Suppressor macrophage (primary cell): ENCODE data around the gene TBC1D10A.

Experiments
- DNase-seq, 4 experiments: peaks; one replicate each; pipeline ENCODE4 v3.0.0-alpha.2; 2020 to 2022
- total RNA-seq, 17 experiments: gene quantifications; one replicate each; lab custom pipeline; 2026; ENCODE audit warnings: mixed read lengths in 6 of 17, inconsistent platforms in 3 of 17; lab: John Stamatoyannopoulos, UW

Gene TBC1D10A, protein sequence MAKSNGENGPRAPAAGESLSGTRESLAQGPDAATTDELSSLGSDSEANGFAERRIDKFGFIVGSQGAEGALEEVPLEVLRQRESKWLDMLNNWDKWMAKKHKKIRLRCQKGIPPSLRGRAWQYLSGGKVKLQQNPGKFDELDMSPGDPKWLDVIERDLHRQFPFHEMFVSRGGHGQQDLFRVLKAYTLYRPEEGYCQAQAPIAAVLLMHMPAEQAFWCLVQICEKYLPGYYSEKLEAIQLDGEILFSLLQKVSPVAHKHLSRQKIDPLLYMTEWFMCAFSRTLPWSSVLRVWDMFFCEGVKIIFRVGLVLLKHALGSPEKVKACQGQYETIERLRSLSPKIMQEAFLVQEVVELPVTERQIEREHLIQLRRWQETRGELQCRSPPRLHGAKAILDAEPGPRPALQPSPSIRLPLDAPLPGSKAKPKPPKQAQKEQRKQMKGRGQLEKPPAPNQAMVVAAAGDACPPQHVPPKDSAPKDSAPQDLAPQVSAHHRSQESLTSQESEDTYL
- total RNA-seq = 3.7 to 29.2 (median 6.9) reads per million in 17 experiments

DNA sequence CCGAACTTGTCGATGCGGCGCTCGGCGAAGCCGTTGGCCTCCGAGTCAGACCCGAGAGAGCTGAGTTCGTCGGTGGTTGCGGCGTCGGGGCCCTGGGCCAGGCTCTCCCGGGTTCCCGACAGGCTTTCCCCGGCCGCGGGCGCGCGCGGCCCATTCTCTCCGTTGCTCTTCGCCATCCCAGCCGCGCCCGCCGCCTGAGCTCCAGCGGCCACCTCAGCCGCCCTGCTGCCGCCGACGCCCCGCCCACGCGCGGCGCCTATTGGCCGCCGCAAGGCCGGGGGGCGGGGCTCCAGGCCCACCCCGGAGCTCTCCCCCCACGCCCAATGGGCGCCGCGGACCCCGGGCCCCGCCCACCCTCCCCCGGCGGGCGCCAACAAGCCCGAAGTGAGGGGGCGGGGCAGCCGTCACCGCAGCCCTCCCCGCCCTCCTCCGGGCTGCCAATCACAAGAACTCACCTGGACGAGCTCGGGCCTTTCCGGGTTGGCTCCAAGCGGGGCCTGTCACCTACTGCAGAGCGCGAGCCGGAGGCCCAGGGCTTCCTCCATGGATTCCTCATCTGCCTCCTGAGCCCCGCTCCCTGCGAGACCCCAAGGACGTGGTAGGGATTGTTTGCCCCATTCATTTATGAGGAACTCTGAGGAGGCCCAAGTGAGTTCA lies at the start of gene TBC1D10A:
TBC1D10A (minus strand) TSS at position 236 of the 657 bp plus-strand sequence; CDS start at position 176, 60 bp downstream.
- DNase-seq = peak; percentile 85 to 97 (median 91)

DNA sequence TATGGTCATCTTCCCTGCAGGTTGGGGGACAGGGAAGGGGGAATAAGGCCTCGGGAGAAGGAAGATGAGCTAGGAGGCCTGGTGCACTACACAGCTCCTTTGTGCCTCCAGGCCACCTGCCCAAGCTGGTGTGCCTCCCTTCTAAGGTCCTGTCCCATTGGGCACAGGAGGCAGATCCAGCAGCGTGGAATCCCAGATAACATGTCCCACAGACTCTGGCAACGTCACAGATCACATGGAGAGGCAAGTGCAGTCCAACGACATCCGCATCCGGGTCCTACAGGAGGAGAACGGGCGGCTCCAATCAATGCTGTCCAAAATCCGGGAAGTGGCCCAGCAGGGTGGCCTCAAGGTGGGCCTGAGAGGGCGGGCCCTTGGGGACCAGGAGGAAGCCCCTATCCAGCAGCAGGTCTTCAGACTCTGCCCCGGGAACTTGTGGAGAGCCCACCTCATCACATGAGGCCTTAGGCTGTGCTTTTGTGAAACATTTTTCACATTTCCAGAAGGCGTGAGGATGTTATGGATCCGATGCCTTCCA lies 48.6 kb upstream of the TBC1D10A start:
- no peak for DNase-seq

GRCh38 chr22:30373331-30374325 lies 46.9 kb upstream of the TBC1D10A start:
- DNase-seq = no peak

DNA sequence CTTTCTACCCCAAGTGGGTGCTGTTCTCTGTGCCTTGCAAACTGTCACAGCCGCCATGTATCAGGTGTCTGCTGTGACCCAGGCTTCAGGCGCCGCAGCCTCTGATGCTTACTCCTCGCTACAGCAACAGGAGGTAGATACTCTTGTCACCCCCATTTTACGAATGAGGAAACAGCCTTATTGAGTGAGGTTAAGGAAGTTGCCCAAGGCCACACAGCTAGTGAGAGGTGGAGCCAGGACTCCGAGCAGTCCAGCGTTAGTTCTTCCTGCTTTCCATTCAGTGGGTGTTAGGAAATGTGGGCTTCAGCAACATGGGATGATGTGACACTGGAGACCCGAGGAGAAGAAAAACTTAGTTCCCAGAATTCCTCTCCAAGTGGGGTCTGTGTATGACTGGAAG lies 46.2 kb upstream of the TBC1D10A start:
- DNase-seq = peak; percentile 63 to 82 (median 79)

DNA sequence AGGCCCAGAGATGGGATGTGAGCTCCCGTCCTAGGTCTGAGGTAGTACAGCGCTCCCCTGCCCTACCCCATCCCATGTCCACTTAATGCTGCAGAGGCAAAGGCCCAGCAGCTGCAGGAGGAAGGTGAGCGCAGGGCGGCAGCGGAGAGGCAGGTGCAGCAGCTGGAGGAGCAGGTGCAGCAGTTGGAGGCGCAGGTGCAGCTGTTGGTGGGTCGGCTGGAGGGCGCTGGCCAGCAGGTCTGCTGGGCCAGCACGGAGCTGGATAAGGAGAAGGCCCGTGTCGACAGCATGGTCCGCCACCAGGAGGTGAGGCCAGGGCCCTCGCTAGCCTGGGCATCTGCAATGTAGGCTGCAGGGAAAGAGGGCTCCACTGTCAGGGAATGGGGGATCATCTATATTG lies 45.2 kb upstream of the TBC1D10A start:
- DNase-seq = no peak

- no peak for DNase-seq
Measured at GRCh38 chr22:30371321-30371720, 44.6 kb upstream of the TBC1D10A start.

- DNase-seq = no peak
Measured at GRCh38 chr22:30370641-30371230, 44.0 kb upstream of the TBC1D10A start.

DNA sequence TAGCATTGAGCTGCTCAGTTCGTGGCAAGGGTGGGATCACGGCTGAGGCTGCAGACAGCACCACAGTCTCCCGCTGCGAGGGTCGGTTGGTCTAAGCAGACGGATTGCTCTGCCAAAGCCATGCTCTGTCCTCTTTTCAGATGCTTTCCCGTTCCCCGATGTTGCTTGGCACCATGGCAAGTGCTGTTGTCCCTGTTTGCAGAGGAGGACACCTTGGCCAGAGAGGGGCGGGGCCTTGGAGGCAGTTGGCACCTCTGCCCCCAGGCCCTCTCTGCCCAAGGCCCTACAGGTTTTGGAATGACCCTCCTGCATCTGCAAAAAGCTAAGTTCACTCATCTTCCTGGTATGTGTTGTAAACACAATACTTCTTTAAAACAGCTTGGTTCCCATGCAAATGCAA lies 41.7 kb upstream of the TBC1D10A start:
- DNase-seq = no peak

- DNase-seq = no peak
Measured at GRCh38 chr22:30365891-30366290, 39.1 kb upstream of the TBC1D10A start.

DNA sequence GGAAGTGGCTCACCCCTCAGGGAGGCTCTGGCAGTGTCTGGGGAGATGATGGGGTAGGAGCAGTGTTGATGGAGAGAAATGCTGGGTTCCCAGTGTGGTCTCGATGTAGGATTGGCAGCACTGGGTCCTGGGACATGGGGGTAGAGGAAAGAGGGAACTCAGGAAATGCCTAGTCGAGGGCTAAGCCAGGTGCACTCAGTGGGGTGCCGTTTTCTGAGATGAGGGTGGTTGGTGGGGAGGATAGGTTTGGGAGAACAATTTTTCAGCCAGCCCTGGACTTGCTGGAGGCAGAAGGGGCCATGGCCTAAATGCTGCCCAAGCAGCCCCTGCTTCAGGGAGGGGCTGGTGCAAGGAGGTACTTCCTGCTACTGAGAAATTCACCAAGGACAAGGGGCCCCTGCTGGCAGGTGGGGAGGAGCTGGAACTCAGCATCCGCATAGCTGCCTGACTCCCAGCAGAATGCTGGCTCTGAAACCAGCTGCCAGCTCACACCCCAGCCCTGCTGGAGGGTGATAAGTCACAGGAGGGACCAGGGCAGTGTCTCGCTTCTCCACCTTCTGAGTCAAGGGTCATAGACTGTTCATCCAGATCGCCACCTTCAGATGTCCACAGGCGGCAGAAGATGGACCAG lies 36.0 kb upstream of the TBC1D10A start:
- DNase-seq = no peak

GRCh38 chr22:30361916-30362650 lies 35.3 kb upstream of the TBC1D10A start:
- no peak for DNase-seq

- DNase-seq = no peak
Measured at GRCh38 chr22:30358541-30358940, 31.8 kb upstream of the TBC1D10A start.

DNA sequence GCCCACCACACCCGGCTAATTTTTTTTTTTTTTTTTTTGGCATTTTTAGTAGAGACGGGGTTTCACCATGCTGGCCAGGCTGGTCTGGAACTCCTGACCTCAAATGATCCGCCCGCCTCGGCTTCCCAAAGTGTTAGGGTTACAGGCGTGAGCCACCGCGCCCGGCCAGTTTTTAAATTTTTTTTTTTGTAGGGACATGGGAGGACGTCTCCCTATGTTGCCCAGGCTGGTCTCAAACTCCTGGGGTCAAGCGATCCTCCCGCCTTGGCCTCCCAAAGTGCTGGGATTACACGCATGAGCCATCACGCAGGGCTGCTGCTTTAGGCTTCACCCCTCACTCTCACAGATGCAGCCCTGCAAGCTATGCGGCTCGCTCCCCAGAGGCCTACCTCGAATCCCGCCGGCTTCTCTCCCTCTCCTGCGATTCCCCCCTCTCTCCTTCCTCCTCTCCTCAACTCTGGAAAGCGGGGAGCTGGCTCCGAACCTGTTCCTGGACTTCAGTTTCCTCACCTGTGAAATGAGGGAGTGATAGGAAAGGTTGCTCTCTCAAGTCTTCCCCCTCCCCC lies 31.0 kb upstream of the TBC1D10A start:
- DNase-seq = no peak

DNA sequence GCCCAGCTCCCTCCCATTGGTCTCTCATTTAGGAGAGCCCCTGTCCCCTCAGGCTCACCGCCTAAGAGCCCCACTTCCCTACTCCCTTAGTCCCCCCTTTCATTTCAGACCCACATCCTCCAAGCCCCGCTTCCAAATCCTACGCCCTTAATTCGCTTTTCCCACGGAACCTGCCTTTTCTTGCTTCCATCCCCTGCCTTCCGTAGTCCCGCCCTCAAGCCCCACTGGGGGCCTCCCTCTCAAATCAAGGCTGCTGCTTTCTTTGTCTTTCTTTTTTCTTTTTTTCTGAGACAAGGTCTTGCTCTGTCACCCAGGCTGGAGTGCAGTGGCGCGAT lies 30.5 kb upstream of the TBC1D10A start:
- DNase-seq = peak in 2 of 4 experiments; percentile 5 to 14

GRCh38 chr22:30356449-30357235 lies 29.9 kb upstream of the TBC1D10A start, which contains the start of the genes CCDC157 and SF3A1:
Gene CCDC157 (plus strand): TSS chr22:30357007. CDS start chr22:30366001, 8,994 bp downstream.
Gene SF3A1 (minus strand): TSS chr22:30356894. CDS start chr22:30356792, 102 bp downstream.
- peak; percentile 94 to 97 (median 96) for DNase-seq

- DNase-seq = no peak
Measured at GRCh38 chr22:30354644-30355043, 27.9 kb upstream of the TBC1D10A start.

DNA sequence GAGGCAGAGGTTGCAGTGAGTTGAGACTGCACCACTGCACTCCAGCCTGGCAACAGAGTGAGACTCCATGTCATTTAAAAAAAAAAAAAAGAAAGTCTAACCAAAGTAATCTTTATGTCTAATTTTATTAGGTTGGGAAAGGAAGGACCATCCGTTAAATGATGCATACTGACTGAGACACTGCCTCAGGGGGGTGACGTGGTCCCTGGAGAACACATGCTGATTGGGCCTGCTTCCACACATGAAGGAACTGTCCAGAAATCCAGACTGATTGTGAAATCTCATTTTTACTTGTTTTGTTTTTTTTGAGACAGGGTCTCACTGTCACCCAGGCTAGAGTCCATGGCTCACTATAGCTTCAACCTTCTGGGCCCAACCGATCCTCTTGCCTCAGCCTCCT lies 24.5 kb upstream of the TBC1D10A start:
- no peak for DNase-seq

GRCh38 chr22:30348809-30349208 lies 22.1 kb upstream of the TBC1D10A start:
- DNase-seq = peak in 2 of 4 experiments; percentile 28 to 34

DNA sequence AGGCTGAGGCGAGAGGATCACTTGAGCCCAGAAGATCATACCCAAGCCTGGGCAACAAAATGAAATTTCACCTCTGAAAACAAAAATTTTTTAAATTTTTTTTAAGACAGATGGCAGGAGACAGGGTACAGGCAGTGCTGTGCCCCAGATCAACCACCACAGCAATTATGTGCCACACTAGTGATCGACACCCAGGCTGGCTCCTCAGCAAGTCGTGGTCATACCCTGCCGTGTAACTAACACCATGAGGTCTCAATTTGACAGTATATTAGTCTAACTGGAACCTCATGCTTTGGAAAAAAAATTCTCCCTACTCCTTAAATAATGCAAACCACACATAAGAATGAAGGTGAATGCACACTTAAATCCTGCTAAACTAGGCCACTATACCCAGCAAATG lies 21.7 kb upstream of the TBC1D10A start:
- no peak for DNase-seq
